HCT116 (cell line): Measurements from ENCODE around the gene NTSR2.

Experiments used
- EZH2phosphoT487 ChIP-seq: fragments of 200-600 bp; IDR thresholded peaks from 2 replicates; pipeline ENCODE4 v1.6.1; 2018; ENCODE audit warnings: antibody characterized with exemption, borderline replicate concordance
- POLR2A ChIP-seq: IDR thresholded peaks from 2 replicates; pipeline ENCODE4 v1.7.0; 2011; ENCODE audit warnings: borderline replicate concordance; ENCODE audit not compliant: insufficient read depth, insufficient read length; ENCODE audit errors: extremely low read depth
- POLR2AphosphoS5 ChIP-seq: IDR thresholded peaks from 2 replicates; pipeline ENCODE4 v1.6.1; 2011; ENCODE audit warnings: mild to moderate bottlenecking, low read depth, low read length, moderate library complexity
- SIN3A ChIP-seq: IDR thresholded peaks from 2 replicates; pipeline ENCODE4 v1.6.1; 2012; ENCODE audit warnings: low read depth
- TCF7L2 ChIP-seq: IDR thresholded peaks from 2 replicates; pipeline ENCODE4 v1.7.0; 2011; ENCODE audit warnings: borderline replicate concordance, inconsistent platforms; ENCODE audit not compliant: insufficient read depth, insufficient read length; ENCODE audit errors: extremely low read depth
- TF ChIP-seq, protein P1 (sequence below), 3 experiments: fragments of 200-600 bp in 1 of 3; sonication (generic) in 1 of 3; IDR thresholded peaks in 2 of 3; conservative IDR thresholded peaks in 1 of 3; 2 replicates each; pipeline ENCODE4 v1.5.1; 2012 to 2017; ENCODE audit warnings: low read depth in 2 of 3, low read length in 2 of 3, antibody characterized with exemption in 1 of 3, borderline replicate concordance in 1 of 3, control low read depth in 1 of 3, mild to moderate bottlenecking in 1 of 3, mixed read lengths in 1 of 3, mixed run types in 1 of 3, moderate library complexity in 1 of 3; ENCODE audit not compliant: insufficient read depth in 1 of 3
- TF ChIP-seq, protein P2 (sequence below): IDR thresholded peaks from 2 replicates; pipeline ENCODE4 v1.6.1; 2012; ENCODE audit warnings: low read depth

DNA sequence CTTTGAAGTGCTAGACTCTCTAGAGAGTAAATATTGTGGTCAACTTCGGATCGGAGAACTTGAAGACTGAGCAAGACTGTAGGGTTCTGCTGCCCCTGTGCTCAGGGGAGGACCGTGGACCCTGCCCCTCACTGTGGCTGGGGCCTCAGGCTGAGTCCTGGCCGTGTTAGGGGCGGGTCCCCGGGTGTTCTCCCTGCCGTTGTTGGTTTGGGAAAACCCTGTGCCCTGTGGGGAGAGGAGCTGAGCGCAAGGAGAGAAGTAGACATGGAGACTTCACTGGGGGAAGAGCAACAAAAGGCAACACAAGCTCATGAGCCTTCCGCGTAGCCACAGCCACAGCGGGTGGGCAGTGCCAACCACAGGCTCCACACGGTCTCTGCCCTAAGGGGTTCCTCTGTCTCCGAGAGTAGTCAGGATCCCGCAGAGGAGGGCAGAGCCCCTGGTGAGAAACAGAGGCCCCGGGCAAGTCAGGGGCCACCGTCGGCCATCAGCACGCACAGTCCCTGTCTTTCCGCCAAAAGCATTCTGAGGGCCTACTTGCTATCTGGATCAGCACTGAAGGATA lies 53.1 kb downstream of the NTSR2 start:
- no peak for TF ChIP-seq EZH2phosphoT487
- TF ChIP-seq, protein P1, sequence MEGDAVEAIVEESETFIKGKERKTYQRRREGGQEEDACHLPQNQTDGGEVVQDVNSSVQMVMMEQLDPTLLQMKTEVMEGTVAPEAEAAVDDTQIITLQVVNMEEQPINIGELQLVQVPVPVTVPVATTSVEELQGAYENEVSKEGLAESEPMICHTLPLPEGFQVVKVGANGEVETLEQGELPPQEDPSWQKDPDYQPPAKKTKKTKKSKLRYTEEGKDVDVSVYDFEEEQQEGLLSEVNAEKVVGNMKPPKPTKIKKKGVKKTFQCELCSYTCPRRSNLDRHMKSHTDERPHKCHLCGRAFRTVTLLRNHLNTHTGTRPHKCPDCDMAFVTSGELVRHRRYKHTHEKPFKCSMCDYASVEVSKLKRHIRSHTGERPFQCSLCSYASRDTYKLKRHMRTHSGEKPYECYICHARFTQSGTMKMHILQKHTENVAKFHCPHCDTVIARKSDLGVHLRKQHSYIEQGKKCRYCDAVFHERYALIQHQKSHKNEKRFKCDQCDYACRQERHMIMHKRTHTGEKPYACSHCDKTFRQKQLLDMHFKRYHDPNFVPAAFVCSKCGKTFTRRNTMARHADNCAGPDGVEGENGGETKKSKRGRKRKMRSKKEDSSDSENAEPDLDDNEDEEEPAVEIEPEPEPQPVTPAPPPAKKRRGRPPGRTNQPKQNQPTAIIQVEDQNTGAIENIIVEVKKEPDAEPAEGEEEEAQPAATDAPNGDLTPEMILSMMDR (IDR thresholded peaks at IDR 0.05 in 2 of 3, conservative IDR thresholded peaks at IDR 0.05 in 1 of 3; ENCODE audit: borderline replicate concordance in 1 of 3, insufficient read depth in 1 of 3, low read depth in 2 of 3, low read length in 2 of 3): no peak
- TF ChIP-seq TCF7L2: no peak
- TF ChIP-seq POLR2AphosphoS5: no peak
- no peak for TF ChIP-seq POLR2A
- no peak for TF ChIP-seq SIN3A
- TF ChIP-seq, protein P2, sequence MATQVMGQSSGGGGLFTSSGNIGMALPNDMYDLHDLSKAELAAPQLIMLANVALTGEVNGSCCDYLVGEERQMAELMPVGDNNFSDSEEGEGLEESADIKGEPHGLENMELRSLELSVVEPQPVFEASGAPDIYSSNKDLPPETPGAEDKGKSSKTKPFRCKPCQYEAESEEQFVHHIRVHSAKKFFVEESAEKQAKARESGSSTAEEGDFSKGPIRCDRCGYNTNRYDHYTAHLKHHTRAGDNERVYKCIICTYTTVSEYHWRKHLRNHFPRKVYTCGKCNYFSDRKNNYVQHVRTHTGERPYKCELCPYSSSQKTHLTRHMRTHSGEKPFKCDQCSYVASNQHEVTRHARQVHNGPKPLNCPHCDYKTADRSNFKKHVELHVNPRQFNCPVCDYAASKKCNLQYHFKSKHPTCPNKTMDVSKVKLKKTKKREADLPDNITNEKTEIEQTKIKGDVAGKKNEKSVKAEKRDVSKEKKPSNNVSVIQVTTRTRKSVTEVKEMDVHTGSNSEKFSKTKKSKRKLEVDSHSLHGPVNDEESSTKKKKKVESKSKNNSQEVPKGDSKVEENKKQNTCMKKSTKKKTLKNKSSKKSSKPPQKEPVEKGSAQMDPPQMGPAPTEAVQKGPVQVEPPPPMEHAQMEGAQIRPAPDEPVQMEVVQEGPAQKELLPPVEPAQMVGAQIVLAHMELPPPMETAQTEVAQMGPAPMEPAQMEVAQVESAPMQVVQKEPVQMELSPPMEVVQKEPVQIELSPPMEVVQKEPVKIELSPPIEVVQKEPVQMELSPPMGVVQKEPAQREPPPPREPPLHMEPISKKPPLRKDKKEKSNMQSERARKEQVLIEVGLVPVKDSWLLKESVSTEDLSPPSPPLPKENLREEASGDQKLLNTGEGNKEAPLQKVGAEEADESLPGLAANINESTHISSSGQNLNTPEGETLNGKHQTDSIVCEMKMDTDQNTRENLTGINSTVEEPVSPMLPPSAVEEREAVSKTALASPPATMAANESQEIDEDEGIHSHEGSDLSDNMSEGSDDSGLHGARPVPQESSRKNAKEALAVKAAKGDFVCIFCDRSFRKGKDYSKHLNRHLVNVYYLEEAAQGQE: no peak
